MM.1S (cell line): ENCODE measurements around the gene IST1.

Experiments used
- DNase-seq: peaks from one replicate; pipeline ENCODE4 v3.0.0-alpha.2; 2015
- H2AFZ ChIP-seq: fragments of 300-600 bp; sonication (generic); 2 replicates; pipeline ENCODE4 v1.6.0; 2016; ENCODE audit warnings: antibody characterized with exemption, low read length
- H3F3A ChIP-seq: fragments of 300-600 bp; sonication (generic); 2 replicates; pipeline ENCODE4 v1.6.1; 2016; ENCODE audit warnings: mild to moderate bottlenecking, antibody characterized with exemption, low read length, moderate library complexity, mixed read lengths; ENCODE audit not compliant: insufficient read depth
- H3K27ac ChIP-seq: fragments of 300-600 bp; sonication (generic); 2 replicates; pipeline ENCODE4 v1.5.1; 2016; ENCODE audit warnings: mild to moderate bottlenecking, low read length
- H3K27me3 ChIP-seq: fragments of 300-600 bp; sonication (generic); replicated peaks from 2 replicates; pipeline ENCODE4 v1.6.0; 2016; ENCODE audit warnings: low read length; ENCODE audit not compliant: insufficient read depth
- H3K36me3 ChIP-seq: fragments of 300-600 bp; sonication (generic); replicated peaks from 2 replicates; pipeline ENCODE4 v1.6.1; 2016; ENCODE audit warnings: mild to moderate bottlenecking, low read length, mixed read lengths; ENCODE audit not compliant: insufficient read depth
- H3K4me1 ChIP-seq: fragments of 300-600 bp; sonication (generic); 2 replicates; pipeline ENCODE4 v1.6.1; 2016; ENCODE audit warnings: low read length, mixed read lengths
- H3K4me2 ChIP-seq: fragments of 300-600 bp; sonication (generic); 2 replicates; pipeline ENCODE4 v1.6.0; 2016; ENCODE audit warnings: low read depth, low read length
- H3K4me3 ChIP-seq: fragments of 300-600 bp; sonication (generic); 2 replicates; pipeline ENCODE4 v1.5.1; 2016; ENCODE audit warnings: low read length, mixed read lengths
- H3K79me2 ChIP-seq: fragments of 300-600 bp; sonication (generic); 2 replicates; pipeline ENCODE4 v1.6.1; 2016; ENCODE audit warnings: mixed run types, low read length, mixed read lengths
- H3K9ac ChIP-seq: fragments of 300-600 bp; sonication (generic); 2 replicates; pipeline ENCODE4 v1.6.1; 2016; ENCODE audit warnings: low read length, mixed read lengths
- H3K9me2 ChIP-seq: fragments of 300-600 bp; sonication (generic); replicated peaks from 2 replicates; pipeline ENCODE4 v1.6.1; 2016; ENCODE audit warnings: mild to moderate bottlenecking, low read length, mixed read lengths; ENCODE audit not compliant: insufficient read depth
- H3K9me3 ChIP-seq: fragments of 300-600 bp; sonication (generic); replicated peaks from 2 replicates; pipeline ENCODE4 v1.6.1; 2016; ENCODE audit warnings: mild to moderate bottlenecking, low read length, mixed read lengths; ENCODE audit not compliant: insufficient read depth
- H4K20me1 ChIP-seq: fragments of 300-600 bp; sonication (generic); 2 replicates; pipeline ENCODE4 v1.6.1; 2016; ENCODE audit warnings: mild to moderate bottlenecking, low read length, moderate library complexity, mixed read lengths; ENCODE audit not compliant: insufficient read depth
- CTCF ChIP-seq: fragments of 300-600 bp; sonication (generic); IDR thresholded peaks from 2 replicates; pipeline ENCODE4 v1.5.1; 2016; ENCODE audit warnings: antibody characterized with exemption, low read length, mixed read lengths
- EZH2 ChIP-seq: fragments of 300-600 bp; sonication (generic); optimal IDR thresholded peaks from 2 replicates; pipeline ENCODE3; 2017; ENCODE audit warnings: low read depth, mild to moderate bottlenecking, antibody characterized with exemption, low read length, mixed read lengths
- EZH2phosphoT487 ChIP-seq: fragments of 300-600 bp; sonication (generic); IDR thresholded peaks from 2 replicates; pipeline ENCODE4 v1.6.1; 2018; ENCODE audit warnings: antibody characterized with exemption, low read length

Gene IST1

GRCh38 chr16:71961066-71962039 is 66.0 kb downstream of the IST1 start:
- no peaks in the 10 kb centered on the region for H3K9me2 ChIP-seq
- H3F3A ChIP-seq, result peaks cover 16% of the 10 kb centered on the region
- no peak overlapping the region for H2AFZ ChIP-seq
- no peaks in the 10 kb centered on the region for H3K9me3 ChIP-seq
- H4K20me1 ChIP-seq, result no peaks in the 10 kb centered on the region
- peaks cover 31% of the 10 kb centered on the region for H3K4me1 ChIP-seq
- no peak overlapping the region for H3K9ac ChIP-seq
- H3K4me2 ChIP-seq, result no peak overlapping the region
- no peak overlapping the region for H3K4me3 ChIP-seq
- no peaks in the 10 kb centered on the region for H3K79me2 ChIP-seq
- no peaks in the 10 kb centered on the region for H3K27me3 ChIP-seq
- peak; percentile 88 for DNase-seq
- peak; percentile 88 for TF ChIP-seq CTCF
- TF ChIP-seq EZH2phosphoT487, result no peak
- TF ChIP-seq EZH2, result no peak
- H3K36me3 ChIP-seq, result no peaks in the 10 kb centered on the region
- H3K27ac ChIP-seq, result no peak overlapping the region

GRCh38 chr16:71963125-71963875 is 68.0 kb downstream of the IST1 start:
- peak; percentile 46 for DNase-seq
- Histone ChIP-seq H3K9me2 (no peaks in the 10 kb centered on the region), H3F3A (peaks cover 6% of the 10 kb centered on the region; the same call in 1 of the 2 replicates), H3K4me1 (peaks cover 19% of the 10 kb centered on the region), H3K36me3 (no peaks in the 10 kb centered on the region), H2AFZ (peak overlapping the region; percentile 41), H3K9ac (no peak overlapping the region), H3K79me2 (no peaks in the 10 kb centered on the region), H3K27ac (peak overlapping the region; percentile 18; the same call in 1 of the 2 replicates), H3K4me3 (peak overlapping the region; percentile 7; the same call in 1 of the 2 replicates), H3K27me3 (no peaks in the 10 kb centered on the region), H4K20me1 (no peaks in the 10 kb centered on the region), H3K9me3 (no peaks in the 10 kb centered on the region), H3K4me2 (peak overlapping the region; percentile 38)
- no peak for TF ChIP-seq EZH2phosphoT487
- no peak for TF ChIP-seq CTCF
- TF ChIP-seq EZH2, result no peak

- no peak overlapping the region for H3K4me2 ChIP-seq
Measured at GRCh38 chr16:71965223-71965622, 69.9 kb downstream of the IST1 start.

More at GRCh38 chr16:71965223-71965622, 69.9 kb downstream of the IST1 start:
- Histone ChIP-seq H3K79me2 (no peaks in the 10 kb centered on the region), H3K9me3 (no peaks in the 10 kb centered on the region), H4K20me1 (no peaks in the 10 kb centered on the region), H3K4me3 (no peak overlapping the region), H2AFZ (no peak overlapping the region), H3K36me3 (no peaks in the 10 kb centered on the region), H3K9me2 (no peaks in the 10 kb centered on the region), H3K4me1 (peaks cover 12% of the 10 kb centered on the region), H3K27ac (no peak overlapping the region), H3K27me3 (no peaks in the 10 kb centered on the region), H3K9ac (no peak overlapping the region), H3F3A (peaks cover 6% of the 10 kb centered on the region; the same call in 1 of the 2 replicates)
- no peak for DNase-seq
- TF ChIP-seq EZH2phosphoT487, result no peak
- no peak for TF ChIP-seq CTCF
- no peak for TF ChIP-seq EZH2
